Endothelial cell (in vitro differentiated cells): ENCODE measurements around the gene GNAT1. TPM values are rescaled to one million over a fixed set of nuclear protein-coding genes. Genes with fewer than 3 reads are reported as not detected.

Experiments used
- DNase-seq: peaks from one replicate; pipeline ENCODE4 v3.0.0; 2021; ENCODE audit warnings: low spot score
- H3K27ac Mint-ChIP-seq: one replicate; pipeline ENCODE4 v1.8.0; 2021; ENCODE audit warnings: mixed read lengths, inconsistent platforms; ENCODE audit not compliant: unreplicated experiment
- H3K27me3 Mint-ChIP-seq: one replicate; pipeline ENCODE4 v1.8.0; 2021; ENCODE audit warnings: mild to moderate bottlenecking, moderate library complexity, mixed read lengths, inconsistent platforms; ENCODE audit not compliant: unreplicated experiment
- H3K36me3 Mint-ChIP-seq: one replicate; pipeline ENCODE4 v1.8.0; 2021; ENCODE audit warnings: mild to moderate bottlenecking, low read depth, mixed read lengths, inconsistent platforms; ENCODE audit not compliant: unreplicated experiment
- H3K4me1 Mint-ChIP-seq: one replicate; pipeline ENCODE4 v1.8.0; 2021; ENCODE audit warnings: mild to moderate bottlenecking, mixed read lengths, inconsistent platforms; ENCODE audit not compliant: unreplicated experiment
- H3K4me3 Mint-ChIP-seq: one replicate; pipeline ENCODE4 v1.8.0; 2021; ENCODE audit warnings: mild to moderate bottlenecking, mixed read lengths, inconsistent platforms; ENCODE audit not compliant: unreplicated experiment
- H3K9me3 Mint-ChIP-seq: one replicate; pipeline ENCODE4 v1.8.0; 2021; ENCODE audit warnings: mixed read lengths, inconsistent platforms; ENCODE audit not compliant: unreplicated experiment
- total RNA-seq: library from RNA; stranded (reverse); fragmentation: NEBNext Ultra II Directional; extraction: Animal tissue kit (Norgen Biotek cat#: 25700); gene quantifications from one replicate; pipeline ENCODE4 v1.2.1, GENCODE V29; 2021; ENCODE audit not compliant: unreplicated experiment
- TF ChIP-seq, protein P1 (sequence below): fragments of 200-600 bp; sonication (generic); IDR thresholded peaks from one replicate; pipeline ENCODE4 v1.5.0; 2021; ENCODE audit warnings: antibody characterized with exemption; ENCODE audit not compliant: unreplicated experiment

The GNAT1 gene
- total RNA-seq, 1 donor from 2014 or later = 0.59 TPM

DNA sequence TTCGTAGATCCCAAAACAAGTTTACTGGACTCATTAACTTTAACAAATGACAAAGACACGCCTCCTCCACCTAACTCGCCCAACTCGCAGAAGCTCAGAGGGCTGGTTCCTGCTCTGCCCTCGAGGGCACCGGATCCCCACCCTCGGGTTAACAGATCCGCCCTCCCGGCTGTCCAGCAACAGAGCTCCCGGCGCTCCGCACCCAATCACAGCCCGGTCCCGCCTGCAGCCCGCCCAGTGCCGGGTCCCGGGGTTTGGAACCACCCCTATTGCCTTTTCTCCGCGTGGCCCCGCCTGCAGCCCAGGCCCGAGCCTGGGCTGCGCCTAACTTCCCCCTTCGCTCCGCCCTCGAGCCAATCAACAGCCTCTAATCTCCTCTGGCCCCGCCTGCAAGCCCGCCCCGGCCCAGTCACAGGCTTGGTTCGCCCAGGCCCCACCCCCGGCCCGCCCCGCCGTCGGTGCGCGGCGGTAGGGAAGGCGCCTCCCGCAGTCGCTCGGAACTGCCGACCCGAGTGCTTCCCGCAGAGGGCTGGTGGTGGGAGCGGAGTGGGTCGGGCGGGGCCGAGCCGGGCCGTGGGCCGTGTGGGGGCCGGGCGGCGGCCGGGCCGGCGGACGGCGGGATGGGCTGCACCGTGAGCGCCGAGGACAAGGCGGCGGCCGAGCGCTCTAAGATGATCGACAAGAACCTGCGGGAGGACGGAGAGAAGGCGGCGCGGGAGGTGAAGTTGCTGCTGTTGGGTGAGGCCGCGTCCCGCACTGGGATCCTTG is 44.5 kb downstream of the GNAT1 start, which contains the start of gene GNAI2:
GNAI2 (plus strand) TSS at position 489 of the 768 bp plus-strand sequence; CDS start at position 621, 132 bp downstream.
- H3K36me3 Mint-ChIP-seq = peaks cover 26% of the 10 kb centered on the region
- TF ChIP-seq, protein P1, sequence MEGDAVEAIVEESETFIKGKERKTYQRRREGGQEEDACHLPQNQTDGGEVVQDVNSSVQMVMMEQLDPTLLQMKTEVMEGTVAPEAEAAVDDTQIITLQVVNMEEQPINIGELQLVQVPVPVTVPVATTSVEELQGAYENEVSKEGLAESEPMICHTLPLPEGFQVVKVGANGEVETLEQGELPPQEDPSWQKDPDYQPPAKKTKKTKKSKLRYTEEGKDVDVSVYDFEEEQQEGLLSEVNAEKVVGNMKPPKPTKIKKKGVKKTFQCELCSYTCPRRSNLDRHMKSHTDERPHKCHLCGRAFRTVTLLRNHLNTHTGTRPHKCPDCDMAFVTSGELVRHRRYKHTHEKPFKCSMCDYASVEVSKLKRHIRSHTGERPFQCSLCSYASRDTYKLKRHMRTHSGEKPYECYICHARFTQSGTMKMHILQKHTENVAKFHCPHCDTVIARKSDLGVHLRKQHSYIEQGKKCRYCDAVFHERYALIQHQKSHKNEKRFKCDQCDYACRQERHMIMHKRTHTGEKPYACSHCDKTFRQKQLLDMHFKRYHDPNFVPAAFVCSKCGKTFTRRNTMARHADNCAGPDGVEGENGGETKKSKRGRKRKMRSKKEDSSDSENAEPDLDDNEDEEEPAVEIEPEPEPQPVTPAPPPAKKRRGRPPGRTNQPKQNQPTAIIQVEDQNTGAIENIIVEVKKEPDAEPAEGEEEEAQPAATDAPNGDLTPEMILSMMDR = no peak
- peaks cover 44% of the 10 kb centered on the region for H3K4me1 Mint-ChIP-seq
- peak within 1 kb of the TSS; percentile 100 for H3K4me3 Mint-ChIP-seq
- peak within 1 kb of the TSS; percentile 91 for H3K27ac Mint-ChIP-seq
- DNase-seq = peak; percentile 98
- H3K9me3 Mint-ChIP-seq = no peaks in the 10 kb centered on the region
- H3K27me3 Mint-ChIP-seq = peaks cover 22% of the 10 kb centered on the region

DNA sequence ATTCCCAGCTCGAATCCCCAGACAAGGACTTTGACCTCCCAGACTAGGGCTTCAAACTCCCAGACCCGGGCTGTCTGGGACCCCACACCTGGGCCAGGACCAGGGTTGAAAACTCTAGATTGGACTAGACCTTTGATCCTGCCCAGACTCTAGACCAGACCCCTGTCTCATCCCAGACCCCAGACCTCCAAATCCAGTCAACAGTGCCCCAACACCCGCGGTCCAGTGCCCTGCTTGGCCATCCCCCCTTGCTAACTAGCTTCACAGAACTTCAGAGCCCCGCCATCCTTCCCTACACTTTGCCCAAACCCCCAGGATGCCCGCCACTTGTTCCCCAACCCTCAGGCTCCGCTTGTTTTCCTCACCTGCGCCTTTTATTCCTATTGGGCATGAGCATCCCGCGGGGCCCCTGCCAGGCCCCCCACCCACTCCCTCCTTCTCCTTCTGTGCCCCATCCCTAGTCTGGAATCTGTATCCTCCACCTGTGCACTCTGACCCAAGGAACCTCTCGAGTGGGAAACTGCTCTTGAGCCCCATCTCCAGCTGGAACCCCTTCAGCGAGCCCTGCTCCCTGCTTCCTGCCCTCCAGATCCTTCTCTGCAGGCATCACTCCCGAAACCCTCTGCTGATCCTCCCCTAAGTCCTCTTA is 45.2 kb downstream of the GNAT1 start:
- no peak for DNase-seq
- TF ChIP-seq, protein P1 = no peak
- Mint-ChIP-seq H3K27ac (peak overlapping the region; percentile 91), H3K9me3 (no peaks in the 10 kb centered on the region), H3K36me3 (peaks cover 26% of the 10 kb centered on the region), H3K4me1 (peaks cover 48% of the 10 kb centered on the region), H3K27me3 (peaks cover 26% of the 10 kb centered on the region), H3K4me3 (peak overlapping the region; percentile 100)

DNA sequence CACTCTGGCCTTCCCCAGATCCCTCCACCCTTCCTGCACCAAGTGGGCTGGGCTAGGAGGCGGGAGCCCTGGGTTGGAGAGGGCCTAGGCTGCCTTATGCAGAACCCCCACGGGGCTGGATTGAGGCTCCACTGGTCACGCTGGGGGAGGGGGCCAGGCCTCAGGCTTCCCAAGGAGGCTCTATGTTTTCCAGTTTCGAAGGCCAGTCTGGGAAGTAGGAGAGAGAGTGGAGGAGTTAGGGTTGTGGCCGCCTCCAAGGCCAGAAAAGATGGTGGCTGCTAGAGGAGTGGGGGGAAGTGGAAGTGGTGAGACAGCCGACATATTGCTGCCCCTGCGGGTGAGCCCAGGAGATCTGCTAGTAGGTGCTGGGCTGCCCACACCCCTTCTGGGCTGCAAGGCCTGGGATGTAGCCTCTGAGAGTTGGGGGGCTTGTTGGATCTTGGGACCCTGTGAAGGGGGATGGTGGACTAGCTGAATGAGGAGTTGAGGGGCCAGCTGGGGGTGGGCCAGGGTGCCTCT is 45.8 kb downstream of the GNAT1 start:
- Mint-ChIP-seq H3K27ac (peak overlapping the region; percentile 89), H3K4me3 (peak overlapping the region; percentile 100), H3K9me3 (no peaks in the 10 kb centered on the region), H3K4me1 (peaks cover 54% of the 10 kb centered on the region), H3K36me3 (peaks cover 26% of the 10 kb centered on the region), H3K27me3 (peaks cover 27% of the 10 kb centered on the region)
- no peak for DNase-seq
- TF ChIP-seq, protein P1 = no peak

DNA sequence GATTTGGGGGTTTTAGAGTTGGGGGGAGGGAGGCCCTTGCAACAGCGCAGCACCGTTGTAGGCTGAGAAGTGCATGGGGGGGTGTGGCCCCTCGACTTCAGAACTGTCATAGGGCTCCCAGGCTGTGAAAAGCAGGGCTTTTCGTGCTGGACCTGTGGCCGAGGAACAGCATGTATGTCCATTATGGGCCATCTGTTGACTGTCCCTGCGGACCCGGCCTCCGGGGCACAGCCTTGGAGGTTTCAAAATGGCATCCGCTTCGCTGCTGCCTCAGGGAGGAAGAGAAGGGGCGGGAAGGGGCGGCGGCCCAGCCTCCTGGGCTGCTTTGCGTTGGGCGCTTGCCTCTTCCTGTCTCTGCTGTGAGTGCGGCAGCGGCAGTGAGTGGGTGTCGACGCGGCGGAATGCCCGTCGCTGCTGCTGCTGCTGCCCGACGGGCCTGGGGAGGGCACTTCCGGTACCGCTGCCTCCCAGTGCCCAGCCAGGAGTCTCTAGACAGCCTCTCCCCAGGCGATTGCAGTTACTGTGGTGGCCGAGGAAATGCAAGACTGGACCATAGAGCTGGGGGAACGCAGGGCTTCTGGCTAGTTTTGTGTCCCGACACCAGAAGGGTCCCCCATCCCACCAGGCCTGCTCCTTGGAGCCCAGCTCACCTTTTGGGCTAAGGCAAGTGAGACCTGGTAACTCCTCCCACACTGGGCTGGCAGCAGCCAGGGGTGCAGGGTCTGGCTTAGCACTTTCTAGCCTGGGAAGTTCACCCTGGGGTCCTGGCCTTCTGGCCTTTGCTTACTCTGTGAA is 46.5 kb downstream of the GNAT1 start:
- Mint-ChIP-seq H3K36me3 (peaks cover 30% of the 10 kb centered on the region), H3K9me3 (no peaks in the 10 kb centered on the region), H3K4me3 (peak overlapping the region; percentile 100), H3K27ac (peak overlapping the region; percentile 89), H3K27me3 (peaks cover 24% of the 10 kb centered on the region), H3K4me1 (peaks cover 56% of the 10 kb centered on the region)
- DNase-seq = peak; percentile 74
- TF ChIP-seq, protein P1 = no peak
